Measurements from ENCODE around the gene DENND6A. TPM values are rescaled to one million over a fixed set of nuclear protein-coding genes. Genes with fewer than 3 reads are reported as not detected.
"Not testable (repeated sequence)": the region's sequence is repeated elsewhere in the genome, so short reads cannot be mapped to it uniquely, and the experiment has no call there.

The DENND6A gene
- total RNA-seq, 2 experiments from 2014 or later, result 67.2 to 74.4 TPM

- H3K4me1 ChIP-seq (ENCODE audit: insufficient read depth, low read length), result no peaks in the 10 kb centered on the region
- Mint-ChIP-seq H3K27me3 (no peaks in the 10 kb centered on the region), H3K36me3 (ENCODE audit: low read depth) (peaks cover 20% of the 10 kb centered on the region), H3K4me1 (ENCODE audit: low read depth) (no peaks in the 10 kb centered on the region), H3K27ac (no peak overlapping the region), H3K9me3 (no peaks in the 10 kb centered on the region), H3K4me3 (no peak overlapping the region)
- CTCF ChIA-PET, result interaction anchor here (0.7 kb wide), 1 partner anchor 13 kb away, joined by 3 read pairs; no protein-coding TSS in a partner anchor
- DNase-seq (no peak), ATAC-seq (ENCODE audit: poor library complexity) (no peak)
- H3K36me3 ChIP-seq (ENCODE audit: insufficient read depth, low read length), result no peaks in the 10 kb centered on the region
- H3K9me3 ChIP-seq (ENCODE audit: control insufficient read depth in 1 of 2, insufficient read depth in 1 of 2, low read length in 2 of 2), result peaks cover 0 to 5% of the 10 kb centered on the region in 2 experiments
- H3K27ac ChIP-seq (ENCODE audit: low read depth in 1 of 2, low read length in 2 of 2), result no peak overlapping the region
- H3K4me3 ChIP-seq (ENCODE audit: low read length), result no peak overlapping the region
- intact Hi-C loops (cut with DNase I, micrococcal nuclease), result no loop called here
- POLR2A ChIA-PET, result no interaction called here
- no peak for TF ChIP-seq CTCF (IDR thresholded peaks at IDR 0.05)
- H3K27me3 ChIP-seq (ENCODE audit: control insufficient read depth in 1 of 2, insufficient read depth in 2 of 2, low read length in 2 of 2), result no peaks in the 10 kb centered on the region
Observed at GRCh38 chr3:57616233-57616632, 76.6 kb downstream of the DENND6A start.

- H3K9me3 ChIP-seq (ENCODE audit: control insufficient read depth in 1 of 2, insufficient read depth in 1 of 2, low read length in 2 of 2); H3K36me3 ChIP-seq (ENCODE audit: insufficient read depth, low read length); H3K27me3 Mint-ChIP-seq; H3K4me1 ChIP-seq (ENCODE audit: insufficient read depth, low read length); H3K4me3 ChIP-seq (ENCODE audit: low read length); intact Hi-C loops (cut with DNase I, micrococcal nuclease); H3K27me3 ChIP-seq (ENCODE audit: control insufficient read depth in 1 of 2, insufficient read depth in 2 of 2, low read length in 2 of 2); DNase-seq; CTCF ChIA-PET; ATAC-seq (ENCODE audit: poor library complexity); H3K4me3 Mint-ChIP-seq; H3K27ac Mint-ChIP-seq; H3K4me1 Mint-ChIP-seq (ENCODE audit: low read depth); POLR2A ChIA-PET; H3K9me3 Mint-ChIP-seq; H3K27ac ChIP-seq (ENCODE audit: low read depth in 1 of 2, low read length in 2 of 2): not testable (repeated sequence)
- peaks cover 47% of the 10 kb centered on the region for H3K36me3 Mint-ChIP-seq (ENCODE audit: low read depth)
Observed at GRCh38 chr3:57611870-57612269, 81.0 kb downstream of the DENND6A start.

- Histone ChIP-seq H3K27ac (ENCODE audit: low read depth in 1 of 2, low read length in 2 of 2) (no peak overlapping the region), H3K4me1 (ENCODE audit: insufficient read depth, low read length) (no peaks in the 10 kb centered on the region), H3K9me3 (ENCODE audit: control insufficient read depth in 1 of 2, insufficient read depth in 1 of 2, low read length in 2 of 2) (no peaks in the 10 kb centered on the region), H3K4me3 (ENCODE audit: low read length) (no peak overlapping the region), H3K27me3 (ENCODE audit: control insufficient read depth in 1 of 2, insufficient read depth in 2 of 2, low read length in 2 of 2) (no peaks in the 10 kb centered on the region), H3K36me3 (ENCODE audit: insufficient read depth, low read length) (no peaks in the 10 kb centered on the region)
- POLR2A ChIA-PET, result no interaction called here
- Mint-ChIP-seq H3K27ac (no peak overlapping the region), H3K4me1 (ENCODE audit: low read depth) (peaks cover 6% of the 10 kb centered on the region), H3K27me3 (no peaks in the 10 kb centered on the region), H3K9me3 (peaks cover 8% of the 10 kb centered on the region), H3K36me3 (ENCODE audit: low read depth) (peaks cover 49% of the 10 kb centered on the region), H3K4me3 (no peak overlapping the region)
- TF ChIP-seq CTCF (IDR thresholded peaks at IDR 0.05), result no peak
- no peak for DNase-seq
- intact Hi-C loops (cut with DNase I, micrococcal nuclease), result no loop called here
- ATAC-seq (ENCODE audit: poor library complexity), result no peak
- CTCF ChIA-PET, result no interaction called here
Observed at GRCh38 chr3:57605683-57606082, 87.2 kb downstream of the DENND6A start.

- Histone ChIP-seq H3K4me1 (ENCODE audit: insufficient read depth, low read length) (no peaks in the 10 kb centered on the region), H3K4me3 (ENCODE audit: low read length) (no peak overlapping the region), H3K36me3 (ENCODE audit: insufficient read depth, low read length) (no peaks in the 10 kb centered on the region), H3K9me3 (ENCODE audit: control insufficient read depth in 1 of 2, insufficient read depth in 1 of 2, low read length in 2 of 2) (no peaks in the 10 kb centered on the region), H3K27ac (ENCODE audit: low read depth in 1 of 2, low read length in 2 of 2) (no peak overlapping the region), H3K27me3 (ENCODE audit: control insufficient read depth in 1 of 2, insufficient read depth in 2 of 2, low read length in 2 of 2) (no peaks in the 10 kb centered on the region)
- CTCF ChIA-PET, result no interaction called here
- peaks cover 6% of the 10 kb centered on the region for H3K4me1 Mint-ChIP-seq (ENCODE audit: low read depth)
- H3K27ac Mint-ChIP-seq, result no peak overlapping the region
- ATAC-seq (ENCODE audit: poor library complexity), result no peak
- no peaks in the 10 kb centered on the region for H3K27me3 Mint-ChIP-seq
- no peak for DNase-seq
- no peak overlapping the region for H3K4me3 Mint-ChIP-seq
- POLR2A ChIA-PET, result interaction anchor here (1.0 kb wide), 1 partner anchor 49 kb away, joined by 3 read pairs; no protein-coding TSS in a partner anchor
- peaks cover 8% of the 10 kb centered on the region for H3K9me3 Mint-ChIP-seq
- H3K36me3 Mint-ChIP-seq (ENCODE audit: low read depth), result peaks cover 42% of the 10 kb centered on the region
- no peak for TF ChIP-seq CTCF (IDR thresholded peaks at IDR 0.05)
- intact Hi-C loops (cut with DNase I, micrococcal nuclease), result no loop called here
Observed at GRCh38 chr3:57604971-57605370, 87.9 kb downstream of the DENND6A start.

Data from CD4-positive, alpha-beta T cell (primary cell).